ENCODE results near the gene YEATS4.

GRCh38 chr12:69360348-69360672 lies 767 bp downstream of the YEATS4 start:
- TF ChIP-seq GATA3 (IDR thresholded peaks at IDR 0.05; ENCODE audit: low read depth, low read length), result no peak
- no peak for TF ChIP-seq GATA2 (IDR thresholded peaks at IDR 0.05; ENCODE audit: low read depth, low read length)

Measured in SH-SY5Y (cell line).